Measurements from ENCODE around the gene CDR2L.

GRCh38 chr17:75049706-75050105, 62.3 kb downstream of the CDR2L start:
- TF ChIP-seq NFIC (IDR thresholded peaks at IDR 0.05; ENCODE audit: borderline replicate concordance) (no peak), EP300 (IDR thresholded peaks at IDR 0.05; ENCODE audit: borderline replicate concordance in 1 of 2, low read depth in 1 of 2, low read length in 1 of 2) (no peak), CTCF (IDR thresholded peaks at IDR 0.05) (no peak), JUND (IDR thresholded peaks at IDR 0.05) (no peak), SIN3A (IDR thresholded peaks at IDR 0.05; ENCODE audit: borderline replicate concordance, low read depth, low read length) (no peak), TEAD4 (IDR thresholded peaks at IDR 0.05; ENCODE audit: borderline replicate concordance, insufficient read depth) (no peak), USF2 (IDR thresholded peaks at IDR 0.05; ENCODE audit: borderline replicate concordance, low read depth, low read length) (no peak)
- TF ChIP-seq, protein P1, sequence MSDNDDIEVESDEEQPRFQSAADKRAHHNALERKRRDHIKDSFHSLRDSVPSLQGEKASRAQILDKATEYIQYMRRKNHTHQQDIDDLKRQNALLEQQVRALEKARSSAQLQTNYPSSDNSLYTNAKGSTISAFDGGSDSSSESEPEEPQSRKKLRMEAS (IDR thresholded peaks at IDR 0.05; ENCODE audit: low read depth): no peak
